Measurements from ENCODE around the gene SIT1.

SIT1 gene

GRCh38 chr9:35599763-35600604 lies 50.7 kb downstream of the SIT1 start:
- Mint-ChIP-seq H3K4me3 (no peak overlapping the region), H3K9me3 (no peaks in the 10 kb centered on the region), H3K36me3 (peaks cover 19% of the 10 kb centered on the region), H3K4me1 (peaks cover 25% of the 10 kb centered on the region), H3K27ac (no peak overlapping the region)
- DNase-seq (ENCODE audit: low spot score in 2 of 2) (no peak), ATAC-seq (no peak)

Data from stimulated activated effector memory CD8-positive, alpha-beta T cell treated with anti-CD3 and anti-CD28 coated beads, Interleukin-12 subunit alpha, Interleukin-12 subunit beta, amount 100 ng/mL, for 72 hours (primary cell).